SK-N-MC (cell line): ENCODE results near the gene KAZN.
"Not testable (repeated sequence)": the region's sequence is repeated elsewhere in the genome, so short reads cannot be mapped to it uniquely, and the experiment has no call there.

Experiments
- EZH2 ChIP-seq: fragments of 200-600 bp; sonication (generic); IDR thresholded peaks from one replicate; pipeline ENCODE4 v1.6.1; 2017; ENCODE audit warnings: antibody characterized with exemption
- POLR2AphosphoS5 ChIP-seq: IDR thresholded peaks from 2 replicates; pipeline ENCODE4 v1.6.1; 2012; ENCODE audit warnings: mild to moderate bottlenecking, low read depth, low read length, borderline replicate concordance

- TF ChIP-seq POLR2AphosphoS5, EZH2: not testable (repeated sequence)
These were observed 442.2 kb downstream of the KAZN start for GRCh38 chr1:15040685-15041084.
